Fibroblast of lung (primary cell): Measurements from ENCODE around the gene CALU.

ENCODE experiments used
- CTCF ChIP-seq, 2 donors: IDR thresholded peaks in 1 of 2; conservative IDR thresholded peaks in 1 of 2; 1 replicate in 1 of 2; 2 replicates in 1 of 2; pipeline ENCODE4 v1.5.1; 2011 to 2012; ENCODE audit warnings: low read length in 2 of 2, control low read depth in 1 of 2, inconsistent platforms in 1 of 2, low read depth in 1 of 2, mild to moderate bottlenecking in 1 of 2
- EZH2 ChIP-seq: IDR thresholded peaks from 2 replicates; pipeline ENCODE4 v1.5.1; 2012; ENCODE audit warnings: low read length, control low read depth, mild to moderate bottlenecking; ENCODE audit errors: missing control alignments

GRCh38 chr7:128734890-128735289, 4.3 kb upstream of the CALU start:
- TF ChIP-seq CTCF (conservative IDR thresholded peaks at IDR 0.05 in 1 of 2, IDR thresholded peaks at IDR 0.05 in 1 of 2; ENCODE audit: low read depth in 1 of 2, low read length in 2 of 2) = no peak
- no peak for TF ChIP-seq EZH2
